ENCODE data around the gene VPS11. TPM values are rescaled to one million over a fixed set of nuclear protein-coding genes. Genes with fewer than 3 reads are reported as not detected.
A peak's percentile ranks its signal among the peaks of the same experiment; 100 is the strongest.

VPS11 gene
- total and polyA plus RNA-seq, 2 experiments from 2014 or later: 22.1 to 22.3 TPM

DNA sequence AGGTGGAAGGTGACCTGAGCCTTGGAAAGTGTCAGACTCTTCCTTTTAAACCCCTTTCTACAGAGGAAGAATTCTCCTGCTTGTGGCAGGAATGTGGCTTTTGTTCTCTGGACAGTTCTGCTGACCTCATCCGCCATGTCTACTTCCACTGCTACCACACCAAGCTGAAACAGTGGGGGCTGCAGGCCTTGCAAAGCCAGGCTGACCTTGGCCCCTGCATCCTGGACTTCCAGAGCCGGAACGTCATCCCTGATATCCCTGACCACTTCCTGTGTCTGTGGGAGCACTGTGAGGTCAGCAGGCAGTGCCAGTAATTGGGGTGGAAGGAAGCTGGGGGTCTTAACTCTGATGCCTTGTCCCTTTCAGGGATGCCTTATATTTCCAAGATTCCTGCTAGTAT, 63.0 kb downstream of the VPS11 start:
- peak in 1 of 2 donors; percentile 81 for DNase-seq (ENCODE audit: low read depth in 1 of 2, low spot score in 1 of 2)
- Histone ChIP-seq H3K9me3 (ENCODE audit: low read depth) (no peaks in the 10 kb centered on the region), H3K36me3 (peaks cover 38% of the 10 kb centered on the region)

More for the DNA sequence above, 63.0 kb downstream of the VPS11 start:
- TF ChIP-seq, protein P1, sequence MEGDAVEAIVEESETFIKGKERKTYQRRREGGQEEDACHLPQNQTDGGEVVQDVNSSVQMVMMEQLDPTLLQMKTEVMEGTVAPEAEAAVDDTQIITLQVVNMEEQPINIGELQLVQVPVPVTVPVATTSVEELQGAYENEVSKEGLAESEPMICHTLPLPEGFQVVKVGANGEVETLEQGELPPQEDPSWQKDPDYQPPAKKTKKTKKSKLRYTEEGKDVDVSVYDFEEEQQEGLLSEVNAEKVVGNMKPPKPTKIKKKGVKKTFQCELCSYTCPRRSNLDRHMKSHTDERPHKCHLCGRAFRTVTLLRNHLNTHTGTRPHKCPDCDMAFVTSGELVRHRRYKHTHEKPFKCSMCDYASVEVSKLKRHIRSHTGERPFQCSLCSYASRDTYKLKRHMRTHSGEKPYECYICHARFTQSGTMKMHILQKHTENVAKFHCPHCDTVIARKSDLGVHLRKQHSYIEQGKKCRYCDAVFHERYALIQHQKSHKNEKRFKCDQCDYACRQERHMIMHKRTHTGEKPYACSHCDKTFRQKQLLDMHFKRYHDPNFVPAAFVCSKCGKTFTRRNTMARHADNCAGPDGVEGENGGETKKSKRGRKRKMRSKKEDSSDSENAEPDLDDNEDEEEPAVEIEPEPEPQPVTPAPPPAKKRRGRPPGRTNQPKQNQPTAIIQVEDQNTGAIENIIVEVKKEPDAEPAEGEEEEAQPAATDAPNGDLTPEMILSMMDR (IDR thresholded peaks at IDR 0.05; ENCODE audit: low read depth, low read length): no peak
- no peak overlapping the region for H3K4me3 ChIP-seq
- no peak overlapping the region for H3K27ac ChIP-seq
- H3K27me3 ChIP-seq: no peaks in the 10 kb centered on the region
- no peaks in the 10 kb centered on the region for H3K4me1 ChIP-seq (ENCODE audit: low read depth)

Other genes with a start within 250 kb of the VPS11 start
- not detected in 2 replicates for gene CXCR5, start 183.9 kb upstream of the VPS11 start, total RNA-seq
- not detected in 2 replicates for gene CXCR5, start 183.9 kb upstream of the VPS11 start, polyA plus RNA-seq
- gene BCL9L, start 141.9 kb upstream of the VPS11 start, total RNA-seq: 15.9 and 22.9 TPM in 2 replicates
- 10.0 and 11.2 TPM in 2 replicates for gene BCL9L, start 141.9 kb upstream of the VPS11 start, polyA plus RNA-seq
- gene UPK2, start 111.5 kb upstream of the VPS11 start, total RNA-seq: 0.89 TPM in 1 of 2 replicates, not detected in the other
- 1.4 and 3.3 TPM in 2 replicates for gene UPK2, start 111.5 kb upstream of the VPS11 start, polyA plus RNA-seq
- gene FOXR1, start 96.1 kb upstream of the VPS11 start, total RNA-seq: 0.42 TPM in 1 of 2 replicates, not detected in the other
- gene FOXR1, start 96.1 kb upstream of the VPS11 start, polyA plus RNA-seq: not detected in 2 replicates
- gene CENATAC, start 69.7 kb upstream of the VPS11 start, total RNA-seq: 26.6 and 78.2 TPM in 2 replicates
- 25.2 and 27.0 TPM in 2 replicates for gene CENATAC, start 69.7 kb upstream of the VPS11 start, polyA plus RNA-seq
- gene RPS25, start 49.5 kb upstream of the VPS11 start, total RNA-seq: 837 and 1,038 TPM in 2 replicates
- 1,114 and 1,223 TPM in 2 replicates for gene RPS25, start 49.5 kb upstream of the VPS11 start, polyA plus RNA-seq
- gene TRAPPC4, start 49.1 kb upstream of the VPS11 start, total RNA-seq: 56.1 and 64.8 TPM in 2 replicates
- 130 and 166 TPM in 2 replicates for gene TRAPPC4, start 49.1 kb upstream of the VPS11 start, polyA plus RNA-seq
- 38.7 and 41.4 TPM in 2 replicates for gene SLC37A4, start 36.9 kb upstream of the VPS11 start, total RNA-seq
- 36.7 and 41.3 TPM in 2 replicates for gene SLC37A4, start 36.9 kb upstream of the VPS11 start, polyA plus RNA-seq
- gene HYOU1, start 10.6 kb upstream of the VPS11 start, total RNA-seq: 103 and 187 TPM in 2 replicates
- gene HYOU1, start 10.6 kb upstream of the VPS11 start, polyA plus RNA-seq: 65.5 and 125 TPM in 2 replicates
- 9.6 and 17.2 TPM in 2 replicates for gene HMBS, start 17.1 kb downstream of the VPS11 start, total RNA-seq
- 55.2 and 92.9 TPM in 2 replicates for gene HMBS, start 17.1 kb downstream of the VPS11 start, polyA plus RNA-seq
- 31.4 and 36.0 TPM in 2 replicates for gene DPAGT1, start 34.0 kb downstream of the VPS11 start, total RNA-seq
- 57.9 and 77.3 TPM in 2 replicates for gene DPAGT1, start 34.0 kb downstream of the VPS11 start, polyA plus RNA-seq
- 16.4 and 20.8 TPM in 2 replicates for gene C2CD2L, start 39.5 kb downstream of the VPS11 start, total RNA-seq
- 11.1 and 14.8 TPM in 2 replicates for gene C2CD2L, start 39.5 kb downstream of the VPS11 start, polyA plus RNA-seq
- gene HINFP, start 53.8 kb downstream of the VPS11 start, total RNA-seq: 21.6 and 28.2 TPM in 2 replicates
- gene HINFP, start 53.8 kb downstream of the VPS11 start, polyA plus RNA-seq: 33.2 and 34.1 TPM in 2 replicates
- 1.9 and 3.2 TPM in 2 replicates for gene ABCG4, start 81.2 kb downstream of the VPS11 start, total RNA-seq
- 2.4 and 5.6 TPM in 2 replicates for gene ABCG4, start 81.2 kb downstream of the VPS11 start, polyA plus RNA-seq
- gene NLRX1, start 100.9 kb downstream of the VPS11 start, total RNA-seq: 24.7 and 36.8 TPM in 2 replicates
- 16.1 and 25.5 TPM in 2 replicates for gene NLRX1, start 100.9 kb downstream of the VPS11 start, polyA plus RNA-seq
- 0.18 and 0.69 TPM in 2 replicates for gene NHERF4, start 117.7 kb downstream of the VPS11 start, total RNA-seq
- 0.17 and 0.29 TPM in 2 replicates for gene NHERF4, start 117.7 kb downstream of the VPS11 start, polyA plus RNA-seq
- gene CBL, start 138.5 kb downstream of the VPS11 start, total RNA-seq: 10.3 and 18.3 TPM in 2 replicates
- 6.5 and 8.9 TPM in 2 replicates for gene CBL, start 138.5 kb downstream of the VPS11 start, polyA plus RNA-seq
- gene MCAM, start 249.3 kb downstream of the VPS11 start, total RNA-seq: 32.5 and 49.3 TPM in 2 replicates
- gene MCAM, start 249.3 kb downstream of the VPS11 start, polyA plus RNA-seq: 13.8 and 14.8 TPM in 2 replicates